Measurements from ENCODE around the gene RAB27A. TPM values are rescaled to one million over a fixed set of nuclear protein-coding genes. Genes with fewer than 3 reads are reported as not detected.

The RAB27A gene
- total RNA-seq, 1 donor from 2014 or later: 17.8 TPM

GRCh38 chr15:55257938-55258337 lies 31.7 kb downstream of the RAB27A start:
- Histone ChIP-seq H3K27ac (ENCODE audit: low read depth, low read length) (no peak overlapping the region), H4K20me1 (ENCODE audit: insufficient read depth, low read length) (no peaks in the 10 kb centered on the region), H2AFZ (ENCODE audit: low read depth, low read length) (no peak overlapping the region), H3K27me3 (ENCODE audit: insufficient read depth, low read length) (no peaks in the 10 kb centered on the region), H3K4me3 (ENCODE audit: insufficient read depth, low read depth, low read length) (no peak overlapping the region), H3K4me1 (ENCODE audit: insufficient read depth, low read length) (peaks cover 15% of the 10 kb centered on the region), H3K4me2 (ENCODE audit: low read length) (no peak overlapping the region), H3K79me2 (ENCODE audit: insufficient read depth, low read length) (no peaks in the 10 kb centered on the region), H3K9ac (ENCODE audit: low read length) (no peak overlapping the region), H3K9me3 (ENCODE audit: insufficient read depth, low read depth, low read length) (no peaks in the 10 kb centered on the region), H3K36me3 (ENCODE audit: insufficient read depth, low read length) (no peaks in the 10 kb centered on the region)
- TF ChIP-seq CTCF (IDR thresholded peaks at IDR 0.05; ENCODE audit: insufficient read depth, low read depth, low read length) (no peak), EZH2 (IDR thresholded peaks at IDR 0.05; ENCODE audit: insufficient read depth, low read length) (no peak)
- H3K27ac Mint-ChIP-seq (ENCODE audit: unreplicated experiment): no peak overlapping the region
- FAIRE-seq (no peak), DNase-seq (ENCODE audit: low read depth) (no peak)
- H3K4me3 Mint-ChIP-seq (ENCODE audit: unreplicated experiment): no peak overlapping the region
- H3K4me1 Mint-ChIP-seq (ENCODE audit: low read depth, unreplicated experiment): peaks cover 29% of the 10 kb centered on the region
- peaks cover 13% of the 10 kb centered on the region for H3K36me3 Mint-ChIP-seq (ENCODE audit: low read depth, unreplicated experiment)
- peaks cover 6% of the 10 kb centered on the region for H3K9me3 Mint-ChIP-seq (ENCODE audit: unreplicated experiment)
- H3K27me3 Mint-ChIP-seq (ENCODE audit: low read depth, unreplicated experiment): no peaks in the 10 kb centered on the region

DNA sequence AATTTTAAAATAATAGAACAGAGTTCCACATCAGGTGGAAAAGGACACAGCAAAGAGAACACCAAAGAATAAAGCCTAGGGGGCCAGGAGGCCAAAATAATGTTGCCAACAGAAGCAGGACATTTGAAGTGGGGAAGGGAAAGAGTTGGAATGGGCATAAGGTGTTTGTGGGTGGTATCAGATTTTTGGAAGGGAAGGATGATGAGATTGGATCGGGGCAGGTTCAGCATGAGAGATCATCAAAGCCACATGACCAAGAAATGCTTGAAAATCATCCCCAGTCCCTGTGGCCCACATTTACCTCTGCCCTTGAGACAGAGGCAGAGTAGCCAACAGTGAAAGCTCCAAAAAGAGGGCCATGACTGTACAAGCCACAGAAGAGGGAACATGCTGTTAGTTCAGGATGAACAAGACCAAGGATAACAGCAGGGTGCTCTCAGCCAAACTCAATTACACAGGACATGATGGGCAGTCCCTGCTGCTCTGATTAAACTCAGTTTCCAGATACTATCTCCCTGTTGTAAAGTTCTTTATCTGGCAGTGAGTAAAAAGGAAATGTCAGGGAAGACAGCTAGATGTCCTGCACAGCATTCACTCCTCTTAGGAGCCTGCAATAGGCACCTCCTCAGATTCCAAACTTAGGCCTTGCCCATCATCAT lies 32.5 kb downstream of the RAB27A start:
- H4K20me1 ChIP-seq (ENCODE audit: insufficient read depth, low read length): no peaks in the 10 kb centered on the region
- no peak overlapping the region for H3K4me2 ChIP-seq (ENCODE audit: low read length)
- H3K27ac ChIP-seq (ENCODE audit: low read depth, low read length): no peak overlapping the region
- no peak overlapping the region for H3K4me3 ChIP-seq (ENCODE audit: insufficient read depth, low read depth, low read length)
- no peak overlapping the region for H3K4me3 Mint-ChIP-seq (ENCODE audit: unreplicated experiment)
- no peak overlapping the region for H3K9ac ChIP-seq (ENCODE audit: low read length)
- DNase-seq (ENCODE audit: low read depth) (no peak), FAIRE-seq (no peak)
- peaks cover 30% of the 10 kb centered on the region for H3K4me1 Mint-ChIP-seq (ENCODE audit: low read depth, unreplicated experiment)
- peaks cover 15% of the 10 kb centered on the region for H3K4me1 ChIP-seq (ENCODE audit: insufficient read depth, low read length)
- H3K36me3 Mint-ChIP-seq (ENCODE audit: low read depth, unreplicated experiment): peaks cover 13% of the 10 kb centered on the region
- no peaks in the 10 kb centered on the region for H3K27me3 Mint-ChIP-seq (ENCODE audit: low read depth, unreplicated experiment)
- H3K9me3 ChIP-seq (ENCODE audit: insufficient read depth, low read depth, low read length): no peaks in the 10 kb centered on the region
- peaks cover 6% of the 10 kb centered on the region for H3K9me3 Mint-ChIP-seq (ENCODE audit: unreplicated experiment)
- no peaks in the 10 kb centered on the region for H3K27me3 ChIP-seq (ENCODE audit: insufficient read depth, low read length)
- no peak overlapping the region for H2AFZ ChIP-seq (ENCODE audit: low read depth, low read length)
- H3K79me2 ChIP-seq (ENCODE audit: insufficient read depth, low read length): no peaks in the 10 kb centered on the region
- TF ChIP-seq CTCF (IDR thresholded peaks at IDR 0.05; ENCODE audit: insufficient read depth, low read depth, low read length) (no peak), EZH2 (IDR thresholded peaks at IDR 0.05; ENCODE audit: insufficient read depth, low read length) (no peak)
- no peaks in the 10 kb centered on the region for H3K36me3 ChIP-seq (ENCODE audit: insufficient read depth, low read length)
- no peak overlapping the region for H3K27ac Mint-ChIP-seq (ENCODE audit: unreplicated experiment)

- Mint-ChIP-seq H3K27me3 (ENCODE audit: low read depth, unreplicated experiment) (no peaks in the 10 kb centered on the region), H3K4me3 (ENCODE audit: unreplicated experiment) (no peak overlapping the region), H3K27ac (ENCODE audit: unreplicated experiment) (no peak overlapping the region), H3K36me3 (ENCODE audit: low read depth, unreplicated experiment) (peaks cover 13% of the 10 kb centered on the region), H3K9me3 (ENCODE audit: unreplicated experiment) (peaks cover 6% of the 10 kb centered on the region), H3K4me1 (ENCODE audit: low read depth, unreplicated experiment) (peaks cover 35% of the 10 kb centered on the region)
- DNase-seq (ENCODE audit: low read depth) (peak; percentile 13), FAIRE-seq (no peak)
- Histone ChIP-seq H3K27me3 (ENCODE audit: insufficient read depth, low read length) (no peaks in the 10 kb centered on the region), H3K9ac (ENCODE audit: low read length) (no peak overlapping the region), H3K79me2 (ENCODE audit: insufficient read depth, low read length) (no peaks in the 10 kb centered on the region), H3K27ac (ENCODE audit: low read depth, low read length) (no peak overlapping the region), H2AFZ (ENCODE audit: low read depth, low read length) (no peak overlapping the region), H3K9me3 (ENCODE audit: insufficient read depth, low read depth, low read length) (no peaks in the 10 kb centered on the region), H4K20me1 (ENCODE audit: insufficient read depth, low read length) (no peaks in the 10 kb centered on the region), H3K36me3 (ENCODE audit: insufficient read depth, low read length) (no peaks in the 10 kb centered on the region), H3K4me1 (ENCODE audit: insufficient read depth, low read length) (peaks cover 15% of the 10 kb centered on the region), H3K4me2 (ENCODE audit: low read length) (no peak overlapping the region), H3K4me3 (ENCODE audit: insufficient read depth, low read depth, low read length) (no peak overlapping the region)
- TF ChIP-seq EZH2 (IDR thresholded peaks at IDR 0.05; ENCODE audit: insufficient read depth, low read length) (no peak), CTCF (IDR thresholded peaks at IDR 0.05; ENCODE audit: insufficient read depth, low read depth, low read length) (no peak)
Measured at GRCh38 chr15:55256281-55257011, 33.2 kb downstream of the RAB27A start.

Data from astrocyte (in vitro differentiated cells and primary cell).